H1 (cell line): ENCODE measurements around the gene NQO2. TPM values are rescaled to one million over a fixed set of nuclear protein-coding genes. Genes with fewer than 3 reads are reported as not detected.

Experiments
- ASH2L ChIP-seq: fragments of 200-600, 300-600 bp; sonication (generic); IDR thresholded peaks from one replicate; pipeline ENCODE4 v1.7.1; 2017; ENCODE audit warnings: low read length
- ATF2 ChIP-seq: IDR thresholded peaks from 2 replicates; pipeline ENCODE4 v1.6.1; 2012; ENCODE audit warnings: low read length, inconsistent platforms
- CEBPB ChIP-seq: IDR thresholded peaks from 2 replicates; pipeline ENCODE4 v1.6.1; 2012; ENCODE audit warnings: low read depth, low read length
- CHD1 ChIP-seq: IDR thresholded peaks from 2 replicates; pipeline ENCODE4 v1.6.1; 2012; ENCODE audit warnings: low read depth, low read length, improper control_type of control experiment
- CHD2 ChIP-seq: IDR thresholded peaks from 2 replicates; pipeline ENCODE4 v1.6.1; 2012; ENCODE audit warnings: low read length, improper control_type of control experiment
- CREB1 ChIP-seq: IDR thresholded peaks from 2 replicates; pipeline ENCODE4 v1.6.1; 2012; ENCODE audit warnings: inconsistent platforms
- CTBP2 ChIP-seq: IDR thresholded peaks from 2 replicates; pipeline ENCODE4 v1.7.0; 2011; ENCODE audit warnings: borderline replicate concordance, mild to moderate bottlenecking, moderate library complexity, mixed read lengths, low read length; ENCODE audit not compliant: insufficient read depth, insufficient read length
- E2F6 ChIP-seq: IDR thresholded peaks from 2 replicates; pipeline ENCODE4 v1.6.1; 2012; ENCODE audit warnings: inconsistent platforms
- GTF2F1 ChIP-seq: IDR thresholded peaks from 2 replicates; pipeline ENCODE4 v1.6.1; 2012; ENCODE audit warnings: low read depth, low read length, improper control_type of control experiment, borderline replicate concordance
- HDAC2 ChIP-seq, 2 experiments: fragments of 300-600 bp in 1 of 2; sonication (generic) in 1 of 2; IDR thresholded peaks; 2 replicates each; pipeline ENCODE4 v1.6.1; 2011 to 2012; ENCODE audit warnings: low read depth in 2 of 2, low read length in 2 of 2, mild to moderate bottlenecking in 2 of 2, moderate library complexity in 2 of 2, borderline replicate concordance in 1 of 2, inconsistent platforms in 1 of 2
- NANOG ChIP-seq: IDR thresholded peaks from 2 replicates; pipeline ENCODE4 v1.6.1; 2011; ENCODE audit warnings: low read length, low read depth, mild to moderate bottlenecking, inconsistent platforms; ENCODE audit not compliant: insufficient read depth, poor library complexity, severe bottlenecking
- NRF1 ChIP-seq: IDR thresholded peaks from 2 replicates; pipeline ENCODE4 v1.6.1; 2011; ENCODE audit warnings: mild to moderate bottlenecking, low read depth, low read length, improper control_type of control experiment
- PHF8 ChIP-seq: fragments of 200-600 bp; sonication (generic); conservative IDR thresholded peaks from 2 replicates; pipeline ENCODE4 v1.7.1; 2012; ENCODE audit warnings: low read depth, mild to moderate bottlenecking, inconsistent platforms, low read length, moderate library complexity
- POLR2A ChIP-seq, 2 experiments: IDR thresholded peaks; 1 replicate in 1 of 2; 2 replicates in 1 of 2; pipeline ENCODE4 v1.6.1; 2011; ENCODE audit warnings: low read depth in 2 of 2, low read length in 2 of 2, mild to moderate bottlenecking in 2 of 2; ENCODE audit errors: control extremely low read depth in 1 of 2
- POU5F1 ChIP-seq: IDR thresholded peaks from 2 replicates; pipeline ENCODE4 v1.6.1; 2011; ENCODE audit warnings: low read depth, mild to moderate bottlenecking, low read length, moderate library complexity
- RBBP5 ChIP-seq: IDR thresholded peaks from 2 replicates; pipeline ENCODE4 v1.7.1; 2012; ENCODE audit warnings: low read depth, mild to moderate bottlenecking, inconsistent platforms, low read length, moderate library complexity, borderline replicate concordance
- SIX5 ChIP-seq: IDR thresholded peaks from 2 replicates; pipeline ENCODE4 v1.6.1; 2011; ENCODE audit warnings: mild to moderate bottlenecking, low read depth, low read length
- SP4 ChIP-seq: IDR thresholded peaks from 2 replicates; pipeline ENCODE4 v1.6.1; 2012; ENCODE audit warnings: low read length, inconsistent platforms
- TAF7 ChIP-seq: optimal IDR thresholded peaks from 2 replicates; pipeline ENCODE3; 2011; ENCODE audit warnings: low read depth, mild to moderate bottlenecking, inconsistent platforms, low read length, moderate library complexity, borderline replicate concordance
- TBP ChIP-seq: IDR thresholded peaks from 2 replicates; pipeline ENCODE4 v1.6.1; 2011; ENCODE audit warnings: low read depth, low read length, improper control_type of control experiment
- polyA plus RNA-seq, 7 experiments: library from polyadenylated mRNA; depleted of rRNA in 3 of 7; stranded (reverse) in 5 of 7; unstranded in 2 of 7; fragments of >200 nt in 5 of 7; fragments of 200-250 nt in 2 of 7; gene quantifications; 1 replicate in 5 of 7; 2 replicates in 1 of 7; 4 replicates in 1 of 7; pipeline versions ENCODE4 v1.2.1 to v1.2.3, GENCODE V29; 2011 to 2013; ENCODE audit warnings: missing spikeins in 2 of 7, mixed read lengths in 2 of 7
- total RNA-seq: library from RNA; stranded (reverse); fragmentation: NEBNext Ultra II Directional; extraction: Animal tissue kit (Norgen Biotek cat#: 25700); gene quantifications from 2 replicates; pipeline ENCODE4 v1.2.1, GENCODE V29; 2021
- TF ChIP-seq, protein P1 (sequence below): IDR thresholded peaks from 2 replicates; pipeline ENCODE4 v1.6.1; 2011; ENCODE audit warnings: low read depth, mild to moderate bottlenecking, low read length; ENCODE audit not compliant: insufficient read depth

NQO2 gene
- total and polyA plus RNA-seq, 2 of the 8 experiments (the other 6 are each of a cell fraction or from before 2014, with no cell fraction given), result 135 to 168 TPM

DNA sequence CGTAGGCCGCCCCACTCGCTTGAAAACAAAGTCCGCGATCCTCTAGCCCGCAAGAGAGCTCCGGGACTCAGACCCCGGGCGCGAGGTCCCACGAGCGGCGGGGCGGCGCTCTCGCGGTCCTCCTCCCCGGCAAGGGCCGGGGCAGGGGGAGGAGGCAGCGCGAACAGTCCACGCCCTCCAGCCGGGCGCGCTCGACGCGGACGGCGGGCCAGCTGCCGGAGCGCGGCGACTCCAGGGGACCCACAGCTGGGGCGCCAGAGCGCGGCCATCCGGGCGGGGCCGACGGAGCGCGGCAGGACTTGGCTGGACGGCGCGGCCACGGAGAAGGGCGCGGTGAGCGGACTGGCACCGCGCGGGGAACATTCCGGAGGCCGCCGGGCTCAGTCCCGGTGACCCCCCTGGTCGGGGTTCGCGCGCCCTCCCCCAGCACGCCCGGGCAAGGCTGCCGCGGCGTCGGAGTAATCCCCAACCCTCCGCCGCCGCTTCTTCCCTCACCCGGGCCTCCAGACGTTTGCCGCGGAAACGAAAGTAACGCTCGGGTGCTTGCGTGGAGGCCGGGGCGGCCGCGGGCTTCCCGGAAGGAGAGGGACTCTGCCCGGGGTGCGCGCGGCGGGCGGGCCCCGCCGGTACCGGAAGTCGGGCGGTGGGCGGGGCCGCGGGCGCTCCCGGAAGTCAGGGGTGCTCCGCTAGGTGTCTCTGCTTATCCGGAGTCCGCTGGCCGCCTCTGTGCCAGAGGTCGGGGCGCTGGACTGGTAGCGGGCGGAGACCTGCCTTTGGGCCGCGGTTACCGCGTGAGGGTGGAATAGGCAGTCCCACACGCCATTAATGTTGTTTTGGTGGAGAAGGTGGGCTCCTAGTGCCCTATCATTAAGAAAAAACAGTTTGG lies 68.9 kb downstream of the NQO2 start, which contains the start of gene RIPK1 (continued):
- TF ChIP-seq E2F6, result peak; percentile 35; the same call in 1 of the 2 replicates
- no peak for TF ChIP-seq NRF1
- no peak for TF ChIP-seq SIX5
- no peak for TF ChIP-seq CHD1
- TF ChIP-seq CREB1, result no peak
- TF ChIP-seq TAF7, result peak; percentile 18
- peak; percentile 84 for TF ChIP-seq ASH2L
- no peak for TF ChIP-seq CHD2
- TF ChIP-seq ATF2, result no peak
- TF ChIP-seq CTBP2, result no peak
- TF ChIP-seq NANOG, result no peak
- TF ChIP-seq HDAC2 (IDR thresholded peaks at IDR 0.05; ENCODE audit: borderline replicate concordance in 1 of 2, low read depth in 2 of 2, low read length in 2 of 2), result peak; percentile 47 to 96; a peak in 2 of 4 replicates
- TF ChIP-seq CEBPB, result no peak
- TF ChIP-seq PHF8, result 0 out of 2 replicates have a peak, but pooled peaks have one; percentile 69
- TF ChIP-seq SP4, result no peak; the same call in 1 of the 2 replicates
- TF ChIP-seq GTF2F1, result peak; percentile 59; the same call in 1 of the 2 replicates
- 0 out of 2 replicates have a peak, but pooled peaks have one; percentile 31 for TF ChIP-seq RBBP5
- no peak for TF ChIP-seq POU5F1
- TF ChIP-seq, protein P1, sequence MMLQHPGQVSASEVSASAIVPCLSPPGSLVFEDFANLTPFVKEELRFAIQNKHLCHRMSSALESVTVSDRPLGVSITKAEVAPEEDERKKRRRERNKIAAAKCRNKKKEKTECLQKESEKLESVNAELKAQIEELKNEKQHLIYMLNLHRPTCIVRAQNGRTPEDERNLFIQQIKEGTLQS, result no peak
- peak; percentile 82 for TF ChIP-seq TBP
- peak; percentile 63 to 78 for TF ChIP-seq POLR2A (IDR thresholded peaks at IDR 0.05; ENCODE audit: control extremely low read depth in 1 of 2, low read depth in 2 of 2, low read length in 2 of 2)
